ENCODE data around the gene P2RX3. TPM values are rescaled to one million over a fixed set of nuclear protein-coding genes. Genes with fewer than 3 reads are reported as not detected.

Gene P2RX3
- total RNA-seq, 4 donors from 2014 or later: 0.34 TPM; not detected in 3

DNA sequence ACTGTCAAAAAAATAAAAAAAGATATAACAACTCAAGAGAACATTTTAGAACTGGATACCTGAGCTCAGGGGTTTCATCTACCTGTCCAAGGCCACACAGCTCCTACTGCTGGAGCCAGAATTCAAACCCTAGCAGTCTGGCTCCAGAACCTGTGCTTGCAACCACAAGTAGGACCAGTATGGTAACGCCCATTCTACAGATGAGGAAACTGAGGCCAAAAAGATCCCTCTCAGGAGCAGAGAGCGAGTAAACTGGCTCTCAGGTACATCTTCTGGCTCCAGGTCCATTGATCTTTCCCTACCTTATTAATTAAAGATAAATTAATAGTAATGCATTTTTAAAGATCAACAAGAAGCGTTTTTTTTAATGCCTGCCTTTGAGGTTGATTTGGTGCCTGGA is 19.2 kb downstream of the P2RX3 start:
- TF ChIP-seq, protein P1, sequence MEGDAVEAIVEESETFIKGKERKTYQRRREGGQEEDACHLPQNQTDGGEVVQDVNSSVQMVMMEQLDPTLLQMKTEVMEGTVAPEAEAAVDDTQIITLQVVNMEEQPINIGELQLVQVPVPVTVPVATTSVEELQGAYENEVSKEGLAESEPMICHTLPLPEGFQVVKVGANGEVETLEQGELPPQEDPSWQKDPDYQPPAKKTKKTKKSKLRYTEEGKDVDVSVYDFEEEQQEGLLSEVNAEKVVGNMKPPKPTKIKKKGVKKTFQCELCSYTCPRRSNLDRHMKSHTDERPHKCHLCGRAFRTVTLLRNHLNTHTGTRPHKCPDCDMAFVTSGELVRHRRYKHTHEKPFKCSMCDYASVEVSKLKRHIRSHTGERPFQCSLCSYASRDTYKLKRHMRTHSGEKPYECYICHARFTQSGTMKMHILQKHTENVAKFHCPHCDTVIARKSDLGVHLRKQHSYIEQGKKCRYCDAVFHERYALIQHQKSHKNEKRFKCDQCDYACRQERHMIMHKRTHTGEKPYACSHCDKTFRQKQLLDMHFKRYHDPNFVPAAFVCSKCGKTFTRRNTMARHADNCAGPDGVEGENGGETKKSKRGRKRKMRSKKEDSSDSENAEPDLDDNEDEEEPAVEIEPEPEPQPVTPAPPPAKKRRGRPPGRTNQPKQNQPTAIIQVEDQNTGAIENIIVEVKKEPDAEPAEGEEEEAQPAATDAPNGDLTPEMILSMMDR (IDR thresholded peaks at IDR 0.05; ENCODE audit: low read depth): no peak

DNA sequence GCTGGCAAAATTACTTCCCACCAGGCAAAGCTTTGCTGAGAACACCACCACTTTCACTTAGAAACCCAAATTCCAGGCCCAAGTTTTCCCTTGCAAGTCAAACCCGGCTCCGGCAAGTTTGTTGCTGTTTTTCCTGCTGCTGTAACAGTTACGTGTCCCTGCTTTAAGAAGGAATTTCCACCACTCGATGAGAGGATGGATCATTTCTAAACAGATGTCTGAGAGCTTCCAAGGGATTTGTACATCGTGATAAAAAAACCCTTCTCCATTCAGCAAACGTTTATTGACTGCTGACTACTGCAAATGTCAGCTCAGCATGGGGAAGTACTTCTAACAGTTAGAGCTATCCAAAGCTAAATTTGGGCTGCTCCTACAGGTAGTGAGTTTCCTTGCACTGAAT is 19.7 kb downstream of the P2RX3 start:
- TF ChIP-seq, protein P1 (IDR thresholded peaks at IDR 0.05; ENCODE audit: low read depth): no peak

DNA sequence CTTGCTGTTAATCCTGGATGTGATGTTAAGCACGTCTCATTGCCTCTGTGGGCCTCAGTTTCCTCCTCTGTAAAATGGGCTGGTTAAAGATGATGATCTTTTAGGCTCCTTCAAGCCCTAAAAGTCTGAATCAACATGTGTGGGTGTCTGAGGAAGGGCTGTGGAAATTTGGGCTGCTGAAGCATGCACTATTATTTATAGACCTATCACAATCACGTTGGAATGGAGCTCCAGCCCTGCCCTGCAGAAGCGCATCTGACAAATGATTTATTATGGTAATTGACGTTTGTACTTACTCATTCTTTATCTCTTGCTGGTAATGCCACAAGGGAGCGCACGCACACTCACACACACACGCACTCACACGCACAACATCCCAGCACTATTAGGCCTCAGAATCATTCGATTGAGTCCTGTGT is 20.4 kb downstream of the P2RX3 start:
- TF ChIP-seq, protein P1 (IDR thresholded peaks at IDR 0.05; ENCODE audit: low read depth): no peak

DNA sequence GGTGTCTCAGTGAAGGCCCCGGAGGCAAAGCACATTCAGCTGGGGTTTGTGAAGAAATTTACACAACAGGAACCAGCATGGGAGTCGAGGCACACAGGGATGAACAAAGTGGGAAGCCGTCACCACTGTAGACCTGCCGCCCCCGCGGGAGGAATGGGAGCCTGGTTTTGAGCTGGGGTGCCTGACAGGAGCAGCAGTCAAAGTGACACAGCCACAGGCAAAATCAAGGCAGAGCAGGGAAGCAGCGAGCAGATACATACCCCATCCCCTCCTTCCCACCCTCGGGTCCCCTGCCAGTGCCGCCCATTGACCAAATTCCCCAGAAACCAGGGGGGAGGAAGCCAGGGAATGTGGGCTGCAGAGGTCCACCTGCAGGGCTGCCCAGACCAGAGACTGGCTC is 20.8 kb downstream of the P2RX3 start:
- TF ChIP-seq, protein P1 (IDR thresholded peaks at IDR 0.05; ENCODE audit: low read depth): no peak

DNA sequence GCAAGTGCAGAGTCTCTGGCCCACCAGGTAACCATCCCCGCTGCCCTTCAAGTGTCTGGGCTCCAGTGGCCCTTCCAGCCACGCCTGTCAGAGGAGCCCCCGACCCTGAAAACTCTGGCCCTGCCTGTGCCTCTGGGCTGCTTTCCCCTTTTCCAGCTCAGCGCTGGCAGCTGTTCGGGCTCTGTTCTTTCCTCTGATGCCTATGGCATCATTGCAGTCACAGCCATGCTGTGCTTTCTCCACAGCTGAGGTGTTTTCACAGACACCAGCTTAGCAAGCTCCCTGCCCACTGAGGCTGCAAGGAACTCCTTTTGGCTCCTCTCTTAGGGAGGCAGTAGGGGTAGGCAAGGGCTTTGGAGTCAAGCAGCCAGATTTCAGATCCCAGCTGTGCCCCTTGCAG is 21.2 kb downstream of the P2RX3 start:
- TF ChIP-seq, protein P1 (IDR thresholded peaks at IDR 0.05; ENCODE audit: low read depth): no peak

DNA sequence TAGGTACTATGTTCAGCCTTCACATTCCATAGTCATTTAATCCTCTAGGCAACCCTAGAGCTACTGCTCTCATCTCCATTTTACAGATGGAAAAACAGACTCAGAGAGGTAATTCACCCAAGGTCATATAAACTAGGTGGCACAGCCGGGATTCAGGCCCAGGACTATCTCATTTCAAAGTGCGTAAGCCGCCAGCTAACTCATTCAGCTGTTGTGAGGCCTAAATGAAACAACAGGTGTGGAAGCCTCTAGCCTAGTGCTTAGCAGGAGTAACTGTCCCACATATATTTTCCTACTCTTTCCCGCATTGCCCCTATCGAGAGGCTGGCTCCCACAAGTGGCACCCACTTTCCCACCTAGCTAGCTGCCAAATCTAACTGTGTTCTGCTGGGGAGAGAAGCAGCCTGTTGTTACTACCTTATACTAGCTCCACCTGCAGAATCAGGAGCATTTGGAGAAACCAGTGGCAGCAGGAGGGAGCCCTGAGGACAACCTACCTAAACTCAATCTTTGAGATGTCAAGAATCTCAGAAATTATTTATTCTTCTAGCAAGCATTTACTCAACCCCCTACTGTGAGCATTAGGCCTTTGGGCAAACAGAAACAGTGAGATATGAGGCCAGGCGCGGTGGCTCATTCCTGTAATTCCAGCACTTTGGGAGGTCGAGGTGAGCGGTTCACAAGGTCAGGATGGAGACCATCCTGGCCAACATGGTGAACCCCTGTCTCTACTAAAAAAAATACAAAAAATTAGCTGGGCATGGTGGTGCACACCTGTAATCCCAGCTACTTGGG is 21.9 kb downstream of the P2RX3 start:
- TF ChIP-seq, protein P1 (IDR thresholded peaks at IDR 0.05; ENCODE audit: low read depth): no peak

DNA sequence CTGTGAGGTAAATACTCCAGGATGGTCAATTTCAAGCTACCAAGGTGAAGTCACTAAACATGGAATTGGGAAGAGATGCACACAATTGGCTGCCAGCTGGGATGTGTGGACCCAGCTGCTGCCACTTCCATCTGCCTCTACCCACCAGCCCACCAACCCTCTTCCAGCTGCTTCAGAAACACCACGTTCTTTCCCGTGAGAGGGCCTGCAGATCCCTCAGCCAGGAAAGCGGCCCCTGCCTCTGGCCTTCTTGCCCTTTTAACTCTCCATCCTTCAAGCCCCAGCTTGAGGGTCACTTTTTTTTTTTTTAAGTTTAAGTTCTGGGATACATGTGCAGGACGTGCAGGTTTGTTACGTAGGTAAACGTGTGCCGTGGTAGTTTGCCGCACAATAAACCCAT is 22.8 kb downstream of the P2RX3 start:
- TF ChIP-seq, protein P1 (IDR thresholded peaks at IDR 0.05; ENCODE audit: low read depth): no peak

Measured in subcutaneous adipose tissue (tissue), 4 donors.